HUES48 (cell line): ENCODE data around the gene ZNF888.
A peak's percentile ranks its signal among the peaks of the same experiment; 100 is the strongest.
"Not testable (repeated sequence)": the region's sequence is repeated elsewhere in the genome, so short reads cannot be mapped to it uniquely, and the experiment has no call there.

Experiments used
- H3K27ac ChIP-seq: one replicate; pipeline ENCODE4 v1.7.0; 2013; ENCODE audit warnings: low read depth, low read length, inconsistent platforms
- H3K27me3 ChIP-seq: 2 replicates; pipeline ENCODE4 v1.6.1; 2013; ENCODE audit warnings: mild to moderate bottlenecking, low read length; ENCODE audit not compliant: control insufficient read depth, insufficient read depth
- H3K36me3 ChIP-seq: 2 replicates; pipeline ENCODE4 v1.6.1; 2013; ENCODE audit warnings: low read length; ENCODE audit not compliant: control insufficient read depth, insufficient read depth
- H3K4me1 ChIP-seq: 2 replicates; pipeline ENCODE4 v1.6.1; 2013; ENCODE audit warnings: mild to moderate bottlenecking, low read length; ENCODE audit not compliant: control insufficient read depth, insufficient read depth
- H3K4me3 ChIP-seq: 2 replicates; pipeline ENCODE4 v1.5.1; 2013; ENCODE audit warnings: mild to moderate bottlenecking, low read depth, low read length
- H3K9ac ChIP-seq: 2 replicates; pipeline ENCODE4 v1.6.1; 2013; ENCODE audit warnings: mild to moderate bottlenecking, low read depth, low read length, moderate library complexity
- H3K9me3 ChIP-seq: 2 replicates; pipeline ENCODE4 v1.6.1; 2013; ENCODE audit warnings: low read length; ENCODE audit not compliant: control insufficient read depth, insufficient read depth

ZNF888 gene

DNA sequence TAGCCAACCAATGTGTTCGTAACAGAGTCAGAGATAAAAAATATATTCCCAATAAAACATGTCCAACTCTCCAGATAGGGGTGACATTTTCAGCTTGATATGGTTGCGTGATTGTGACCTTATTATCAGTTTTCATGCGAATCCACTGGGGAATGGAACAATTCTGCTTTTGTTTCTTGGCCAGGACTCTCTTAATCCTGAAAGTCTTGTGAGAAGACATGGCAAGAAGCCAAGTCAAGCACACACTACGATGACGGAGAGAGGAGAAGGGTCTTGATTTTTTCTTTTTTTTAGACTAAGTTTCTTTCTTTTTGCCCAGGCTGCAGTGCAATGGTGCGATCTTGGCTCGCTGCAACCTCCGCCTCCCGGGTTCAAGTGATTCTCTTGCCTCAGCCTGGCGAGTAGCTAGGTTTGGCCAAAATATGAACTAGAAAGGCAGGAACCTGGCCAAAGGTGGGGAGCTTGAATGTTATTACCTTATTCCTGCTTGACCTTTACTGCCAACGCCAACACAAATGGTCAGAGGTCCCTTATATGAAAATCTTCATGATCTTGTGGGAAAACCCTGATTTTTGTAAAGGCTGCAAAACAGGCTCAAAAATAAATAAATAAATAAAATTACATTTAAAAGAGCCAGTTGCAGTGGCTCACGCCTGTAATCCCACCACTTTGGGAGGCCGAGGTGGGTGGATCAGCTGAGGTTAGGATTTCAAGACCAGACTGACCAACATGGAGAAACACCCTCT lies 25.0 kb upstream of the ZNF888 start:
- peaks cover 42% of the 10 kb centered on the region for H3K36me3 ChIP-seq
- H3K27ac ChIP-seq, result no peak overlapping the region
- H3K9ac ChIP-seq, result no peak overlapping the region
- H3K4me1 ChIP-seq, result peaks cover 20% of the 10 kb centered on the region
- H3K27me3 ChIP-seq, result no peaks in the 10 kb centered on the region
- no peak overlapping the region for H3K4me3 ChIP-seq
- peaks cover 48% of the 10 kb centered on the region for H3K9me3 ChIP-seq

DNA sequence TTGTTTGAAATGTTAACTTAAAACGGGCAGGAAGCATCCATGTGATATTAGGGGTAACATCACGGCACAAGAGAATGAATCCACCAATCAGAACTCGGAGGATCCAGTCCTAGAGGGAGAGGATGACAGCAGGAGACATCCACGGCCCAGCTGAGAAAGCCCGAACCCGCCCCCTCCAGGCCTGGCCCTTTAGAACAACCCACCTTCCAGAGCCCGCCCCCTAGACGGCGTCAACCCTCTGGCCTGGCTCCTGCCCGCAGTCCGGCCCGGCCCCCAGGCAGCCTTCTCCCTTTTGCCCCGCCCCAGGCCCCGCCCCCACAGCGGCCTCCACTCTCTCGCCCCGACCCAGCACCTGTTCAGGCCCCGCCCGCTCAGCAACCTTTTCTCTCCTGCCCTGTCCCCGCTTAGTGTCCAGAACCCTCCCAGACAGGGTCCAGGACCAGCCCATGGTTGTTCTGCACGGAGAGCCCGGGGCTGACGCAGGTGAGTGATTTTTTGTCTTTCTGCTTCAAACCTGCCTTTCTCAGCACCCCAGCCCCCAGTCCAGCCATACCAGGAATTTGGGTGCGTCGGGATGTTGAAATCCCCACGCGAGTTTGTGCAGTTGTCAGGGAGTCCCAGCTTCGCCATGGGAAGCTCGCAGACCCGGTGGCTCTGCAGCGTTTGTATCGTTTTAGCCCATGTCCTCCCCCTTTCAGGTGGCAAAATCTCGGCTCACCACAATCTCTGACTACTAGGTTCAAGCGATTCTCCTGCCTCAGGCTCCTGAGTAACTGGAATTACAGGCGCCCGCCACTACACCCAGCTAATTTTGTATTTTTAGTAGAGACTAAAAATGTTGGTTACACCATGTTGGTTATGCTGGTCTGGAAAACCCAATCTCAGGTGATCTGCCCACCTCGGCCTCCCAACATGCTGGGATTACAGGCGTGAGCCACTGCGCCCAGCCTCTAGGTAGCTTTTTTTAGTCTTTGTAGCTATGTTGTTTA lies 23.4 kb upstream of the ZNF888 start:
- H3K27me3 ChIP-seq, result no peaks in the 10 kb centered on the region
- no peak overlapping the region for H3K9ac ChIP-seq
- no peak overlapping the region for H3K27ac ChIP-seq
- peaks cover 27% of the 10 kb centered on the region for H3K36me3 ChIP-seq
- peaks cover 35% of the 10 kb centered on the region for H3K9me3 ChIP-seq
- peak overlapping the region; percentile 57 for H3K4me3 ChIP-seq
- H3K4me1 ChIP-seq, result peaks cover 20% of the 10 kb centered on the region

DNA sequence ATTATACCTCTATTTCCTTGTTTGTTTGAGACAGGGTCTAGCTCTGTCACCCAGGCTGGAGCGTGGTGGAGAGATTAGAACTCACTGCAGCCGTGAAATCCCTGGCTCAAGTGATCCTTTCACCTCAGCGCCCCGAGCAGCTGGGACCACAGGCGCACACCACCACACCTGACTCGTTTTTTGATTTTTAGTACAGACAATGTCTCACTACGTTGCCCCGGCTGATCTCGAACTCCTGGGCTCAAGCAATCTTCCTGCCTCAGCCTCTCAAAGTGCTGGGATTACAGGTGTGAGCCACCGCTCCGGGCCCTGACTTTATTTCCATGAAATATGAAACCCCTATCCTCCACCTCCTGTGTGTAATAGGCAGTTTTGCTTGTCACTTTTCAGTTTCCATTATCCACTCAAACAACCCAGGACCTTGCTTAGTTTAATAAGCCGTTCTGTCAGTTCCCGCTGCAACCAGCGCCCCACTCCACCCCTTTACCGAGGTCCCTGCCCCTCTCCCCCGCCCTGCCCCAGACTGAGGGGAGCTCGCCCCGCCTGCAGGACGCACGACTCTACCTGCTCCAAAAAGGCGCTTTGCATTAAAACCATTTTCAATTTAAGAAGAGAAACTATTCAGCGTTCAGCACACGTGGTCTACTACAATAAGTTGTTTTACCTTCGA lies 22.6 kb upstream of the ZNF888 start:
- Histone ChIP-seq H3K27ac (peak overlapping the region; percentile 82), H3K36me3 (peaks cover 18% of the 10 kb centered on the region), H3K4me1 (peaks cover 20% of the 10 kb centered on the region), H3K27me3 (no peaks in the 10 kb centered on the region), H3K9me3 (peaks cover 27% of the 10 kb centered on the region), H3K4me3 (peak overlapping the region; percentile 57), H3K9ac (no peak overlapping the region)

DNA sequence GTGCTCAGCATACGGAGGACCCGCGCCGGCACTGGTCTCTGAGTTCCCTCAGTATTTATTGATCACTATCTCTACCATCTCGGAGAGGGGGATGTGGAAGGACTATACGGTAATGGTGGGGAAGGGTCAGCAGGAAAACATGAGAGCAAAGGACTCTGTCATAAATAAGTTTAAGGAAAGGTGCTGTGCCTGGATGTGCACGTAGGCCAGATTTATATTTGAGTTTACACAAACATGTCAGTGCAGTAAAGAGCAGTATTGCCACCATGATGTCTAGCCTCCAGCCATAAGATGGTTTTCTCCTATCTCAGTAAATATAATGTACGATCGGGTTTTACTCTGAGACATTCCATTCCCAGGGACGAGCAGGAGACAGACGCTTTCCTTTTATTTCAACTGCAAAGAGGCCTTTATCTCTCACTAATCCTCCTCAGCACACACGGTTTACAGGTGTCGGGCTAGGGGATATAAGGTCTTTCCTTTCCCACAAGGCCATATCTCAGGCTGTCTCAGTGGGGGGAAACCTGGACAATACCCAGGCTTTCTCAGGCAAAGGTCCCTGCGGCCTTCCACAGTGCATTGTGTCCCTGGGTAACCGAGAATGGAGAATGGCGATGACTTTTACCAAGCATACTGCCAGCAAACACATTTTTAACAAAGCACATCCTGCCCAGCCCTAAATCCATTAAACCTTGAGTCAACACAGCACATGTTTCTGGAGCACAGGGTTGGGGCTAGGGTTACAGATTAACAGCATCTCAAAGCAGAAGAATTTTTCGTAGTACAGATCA lies 21.7 kb upstream of the ZNF888 start:
- peaks cover 18% of the 10 kb centered on the region for H3K9me3 ChIP-seq
- H3K27ac ChIP-seq, result peak overlapping the region; percentile 82
- H3K9ac ChIP-seq, H3K27me3 ChIP-seq, H3K4me3 ChIP-seq, H3K36me3 ChIP-seq: not testable (repeated sequence)
- peaks cover 20% of the 10 kb centered on the region for H3K4me1 ChIP-seq

DNA sequence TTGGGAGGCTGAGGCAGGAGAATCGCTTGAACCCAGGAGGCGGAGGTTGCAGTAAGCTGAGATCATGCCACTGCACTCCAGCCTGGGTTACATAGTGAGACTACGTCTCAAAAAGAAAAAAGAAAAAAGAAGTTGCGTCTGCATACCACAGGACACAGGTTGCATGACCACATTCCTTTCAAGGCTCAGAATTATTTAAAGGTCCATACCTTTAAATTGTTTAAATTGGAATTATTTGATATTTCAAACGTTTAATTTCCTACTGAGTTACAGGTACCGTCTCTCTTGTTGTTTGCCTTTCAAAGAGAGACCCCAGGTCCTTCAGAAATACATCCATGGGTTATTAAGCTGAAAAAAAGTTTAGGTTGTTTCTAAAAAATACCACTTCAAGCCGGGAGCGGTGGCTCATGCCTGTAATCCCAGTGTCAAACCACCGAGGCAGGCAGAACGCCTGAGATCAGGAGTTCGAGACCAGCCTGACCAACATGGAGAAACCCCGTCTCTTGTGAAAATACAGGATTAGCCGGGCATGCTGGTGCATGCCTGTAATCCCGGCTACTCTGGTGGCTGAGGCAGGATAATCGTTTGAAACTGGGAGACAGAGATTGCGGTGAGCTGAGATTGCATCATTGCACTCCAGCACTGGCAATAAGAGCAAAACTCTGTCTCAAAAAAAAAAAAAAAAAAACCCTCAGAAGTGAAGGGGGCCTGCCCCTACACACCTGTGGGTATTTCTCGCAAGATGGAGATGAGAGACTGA lies 20.8 kb upstream of the ZNF888 start:
- H3K27me3 ChIP-seq, result no peaks in the 10 kb centered on the region
- 0 out of 2 replicates have a peak, but pooled peaks cover 1% of the 10 kb centered on the region for H3K36me3 ChIP-seq
- peaks cover 20% of the 10 kb centered on the region for H3K4me1 ChIP-seq
- peak overlapping the region; percentile 82 for H3K27ac ChIP-seq
- H3K9me3 ChIP-seq, result peaks cover 10% of the 10 kb centered on the region
- H3K9ac ChIP-seq, result peak overlapping the region; percentile 28; the same call in 1 of the 2 replicates
- no peak overlapping the region for H3K4me3 ChIP-seq

DNA sequence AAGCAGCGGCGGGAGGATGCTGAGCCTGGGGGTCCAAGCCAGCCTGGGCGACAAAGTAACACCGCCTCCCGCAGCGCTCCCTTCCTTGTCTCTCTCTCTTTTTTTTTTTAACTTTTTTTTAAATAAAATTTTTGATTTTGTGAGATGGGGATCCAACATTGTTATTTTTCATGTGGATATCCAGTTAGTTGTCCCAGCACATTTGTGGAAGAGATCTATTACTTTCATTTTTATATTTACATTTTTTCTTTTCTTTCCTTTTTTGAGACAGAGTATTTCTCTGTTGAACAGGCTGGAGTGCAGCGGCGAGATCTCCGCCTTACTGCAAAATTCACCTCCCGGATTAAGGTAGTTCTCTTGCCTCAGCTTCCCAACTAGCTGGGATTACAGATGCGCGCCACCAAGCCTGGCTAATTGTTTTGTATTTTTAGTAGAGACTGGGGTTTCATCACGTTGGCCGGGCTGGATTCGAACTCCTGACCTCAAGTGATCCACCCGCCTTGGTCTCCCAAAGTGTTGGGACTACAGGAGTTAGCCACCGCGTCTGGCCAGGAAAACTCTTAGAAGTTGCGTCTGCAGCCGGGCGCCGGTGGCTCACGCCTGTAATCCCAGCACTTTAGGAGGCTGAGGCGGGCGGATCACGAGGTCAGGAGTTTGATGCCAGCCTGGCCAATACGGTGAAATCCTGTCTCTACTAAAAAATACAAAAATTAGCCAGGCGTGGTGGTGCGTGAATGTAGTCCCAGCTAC lies 20.1 kb upstream of the ZNF888 start:
- Histone ChIP-seq H3K4me1 (peaks cover 20% of the 10 kb centered on the region), H3K9me3 (peaks cover 5% of the 10 kb centered on the region; the same call in 1 of the 2 replicates), H3K27me3 (no peaks in the 10 kb centered on the region), H3K27ac (peak overlapping the region; percentile 94), H3K9ac (no peak overlapping the region), H3K36me3 (no peaks in the 10 kb centered on the region), H3K4me3 (peak overlapping the region; percentile 98)

DNA sequence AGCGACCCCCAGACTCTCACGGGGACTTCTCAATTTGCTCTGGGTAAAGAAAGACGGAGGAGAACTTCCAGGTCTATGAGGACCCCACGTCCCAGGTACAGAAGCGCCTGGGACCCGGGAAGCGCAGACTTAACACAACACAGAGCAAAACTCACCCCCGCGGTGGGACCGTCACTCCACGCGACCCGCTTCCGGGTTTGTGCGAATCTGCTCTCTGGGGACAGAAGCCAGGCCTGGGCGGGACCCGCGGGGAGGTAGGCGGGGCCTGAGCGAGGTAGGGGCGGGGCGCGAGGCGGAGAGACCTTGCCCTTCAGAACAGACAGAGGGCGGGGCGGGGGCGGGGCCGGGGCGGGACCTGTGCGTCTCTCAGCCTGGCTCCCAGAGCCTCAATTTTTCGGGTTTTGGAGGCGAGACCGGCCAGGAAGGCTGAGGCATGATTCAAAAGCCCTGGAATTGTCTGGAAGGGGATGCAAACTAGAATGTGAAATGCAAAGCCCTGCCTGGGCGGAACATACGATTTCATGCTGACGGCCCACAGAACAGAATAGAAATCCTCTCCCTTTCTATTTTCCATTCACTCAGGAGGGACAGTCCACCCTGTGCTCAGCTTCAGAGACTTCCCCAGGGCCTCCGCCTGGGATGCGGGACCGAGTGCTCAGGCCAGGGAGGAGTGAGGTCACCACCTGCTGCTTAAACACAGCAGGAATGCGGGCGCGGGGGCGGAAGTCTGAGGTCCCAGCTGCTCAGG lies 19.3 kb upstream of the ZNF888 start:
- Histone ChIP-seq H3K27ac (peak overlapping the region; percentile 94), H3K36me3 (no peaks in the 10 kb centered on the region), H3K9ac (peak overlapping the region; percentile 87), H3K9me3 (no peaks in the 10 kb centered on the region), H3K4me1 (peaks cover 20% of the 10 kb centered on the region), H3K4me3 (peak overlapping the region; percentile 98), H3K27me3 (no peaks in the 10 kb centered on the region)

DNA sequence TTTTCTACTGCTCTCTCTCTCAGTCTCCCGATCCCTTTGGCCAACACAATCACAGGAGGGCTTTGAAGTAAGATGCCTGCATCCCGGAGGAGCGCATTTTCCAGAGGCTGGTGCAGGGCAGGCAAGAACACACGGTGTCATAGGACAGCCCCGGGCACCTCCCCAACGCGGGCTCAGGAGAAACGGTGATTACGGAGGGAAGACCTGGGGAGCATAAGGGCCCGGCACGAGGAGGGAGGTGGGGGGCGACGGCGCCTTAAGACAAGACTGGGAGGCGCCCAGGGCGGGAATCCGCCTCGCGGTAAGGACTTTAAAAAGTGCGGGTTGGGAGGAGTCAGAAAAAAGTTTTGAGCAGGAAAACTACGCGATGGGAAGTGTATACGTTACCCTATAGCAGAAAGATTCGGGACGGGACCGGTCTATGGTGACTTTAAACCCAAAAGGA lies 18.7 kb upstream of the ZNF888 start:
- Histone ChIP-seq H3K27me3 (no peaks in the 10 kb centered on the region), H3K27ac (peak overlapping the region; percentile 86), H3K36me3 (peaks cover 5% of the 10 kb centered on the region), H3K9me3 (no peaks in the 10 kb centered on the region), H3K9ac (peak overlapping the region; percentile 87), H3K4me1 (peaks cover 20% of the 10 kb centered on the region), H3K4me3 (peak overlapping the region; percentile 98)

DNA sequence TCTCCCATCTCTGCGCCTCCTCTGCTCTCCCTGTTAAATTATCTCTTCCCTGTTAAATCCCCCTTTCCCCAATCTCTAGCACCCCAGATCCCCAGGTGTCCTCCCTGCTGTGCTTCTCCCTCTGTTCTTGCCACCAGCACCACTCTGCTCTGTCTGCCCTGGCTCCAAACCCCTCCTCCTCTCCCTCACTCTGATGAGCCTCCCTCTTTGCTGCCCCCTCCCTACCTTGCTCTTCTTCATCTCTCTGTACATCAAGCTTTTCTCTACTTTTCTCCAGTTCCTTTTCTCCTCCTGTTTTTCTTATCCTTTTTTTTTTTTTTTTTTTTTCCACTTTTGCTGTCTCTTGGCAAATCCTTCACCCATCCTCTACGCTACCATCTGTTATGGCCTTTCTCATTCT lies 18.3 kb upstream of the ZNF888 start:
- H3K36me3 ChIP-seq, H3K27me3 ChIP-seq, H3K9me3 ChIP-seq: not testable (repeated sequence)
- peak overlapping the region; percentile 87 for H3K9ac ChIP-seq
- H3K4me1 ChIP-seq, result peaks cover 20% of the 10 kb centered on the region
- peak overlapping the region; percentile 86 for H3K27ac ChIP-seq
- peak overlapping the region; percentile 98 for H3K4me3 ChIP-seq
